ENCODE measurements around the gene TSHZ1. TPM values are rescaled to one million over a fixed set of nuclear protein-coding genes. Genes with fewer than 3 reads are reported as not detected.

Gene TSHZ1
- total and polyA plus RNA-seq, 5 donors from 2014 or later = 1.1 to 16.4 (median 1.5) TPM

DNA sequence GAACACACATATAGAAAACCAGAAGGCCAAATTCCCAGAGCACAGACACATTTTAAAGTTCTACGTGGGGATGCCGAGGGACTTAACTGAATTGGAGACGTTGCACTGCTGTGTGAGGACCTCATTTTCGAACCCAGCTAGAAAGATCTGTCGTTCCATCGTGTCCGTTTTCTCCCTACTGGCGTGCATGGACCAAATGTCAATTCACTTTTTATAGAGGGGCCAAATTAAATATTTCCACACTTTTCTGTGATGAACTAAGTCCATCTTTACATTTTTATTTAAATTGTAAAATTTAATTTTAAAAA, 692 bp upstream of the TSHZ1 start:
- Histone ChIP-seq H3K9me3 (ENCODE audit: control insufficient read depth in 2 of 2, low read length in 2 of 2) (no peaks in the 10 kb centered on the region), H3K4me1 (ENCODE audit: control insufficient read depth, insufficient read depth, low read length, poor library complexity, severe bottlenecking) (peaks cover 55% of the 10 kb centered on the region), H3K27ac (ENCODE audit: insufficient read depth, low read length, poor library complexity, severe bottlenecking) (peak overlapping the region; percentile 78), H3K4me3 (ENCODE audit: low read depth, low read length) (peak overlapping the region; percentile 97), H3K36me3 (ENCODE audit: control insufficient read depth, insufficient read depth, low read length) (no peaks in the 10 kb centered on the region), H3K27me3 (ENCODE audit: control insufficient read depth, insufficient read depth, low read length) (no peaks in the 10 kb centered on the region)
- Mint-ChIP-seq H3K27me3 (peaks cover 23% of the 10 kb centered on the region), H3K9me3 (peaks cover 0 to 1% (median 0%) of the 10 kb centered on the region in 7 donors), H3K27ac (peak overlapping the region; percentile 93 to 96 (median 93)), H3K4me3 (peak overlapping the region; percentile 97 to 99 (median 98)), H3K4me1 (peaks cover 39 to 71% (median 53%) of the 10 kb centered on the region in 4 donors), H3K36me3 (no peaks in the 10 kb centered on the region)
- ATAC-seq (ENCODE audit: low read depth in 2 of 2) (no peak), DNase-seq (no peak)

- Mint-ChIP-seq H3K4me3 (peak overlapping the region; percentile 97 to 99 (median 98)), H3K27me3 (peaks cover 21% of the 10 kb centered on the region), H3K36me3 (no peaks in the 10 kb centered on the region), H3K27ac (peak overlapping the region; percentile 93 to 97 (median 96)), H3K4me1 (peaks cover 37 to 69% (median 53%) of the 10 kb centered on the region in 4 donors), H3K9me3 (peaks cover 0 to 1% (median 0%) of the 10 kb centered on the region in 7 donors)
- H3K9me3 ChIP-seq (ENCODE audit: control insufficient read depth in 2 of 2, low read length in 2 of 2) = no peaks in the 10 kb centered on the region
- no peaks in the 10 kb centered on the region for H3K27me3 ChIP-seq (ENCODE audit: control insufficient read depth, insufficient read depth, low read length)
- no peaks in the 10 kb centered on the region for H3K36me3 ChIP-seq (ENCODE audit: control insufficient read depth, insufficient read depth, low read length)
- H3K4me1 ChIP-seq (ENCODE audit: control insufficient read depth, insufficient read depth, low read length, poor library complexity, severe bottlenecking) = peaks cover 57% of the 10 kb centered on the region
- peak overlapping the region; percentile 97 for H3K4me3 ChIP-seq (ENCODE audit: low read depth, low read length)
- DNase-seq (peak; percentile 10 to 53 (median 51)), ATAC-seq (ENCODE audit: low read depth in 2 of 2) (no peak)
- peak overlapping the region; percentile 78 for H3K27ac ChIP-seq (ENCODE audit: insufficient read depth, low read length, poor library complexity, severe bottlenecking)
These were observed 515 bp downstream of the TSHZ1 start for GRCh38 chr18:75211002-75211621.

GRCh38 chr18:75211626-75211952, 992 bp downstream of the TSHZ1 start:
- Mint-ChIP-seq H3K27ac (no peak overlapping the region), H3K27me3 (peaks cover 18% of the 10 kb centered on the region), H3K4me1 (peaks cover 38 to 69% (median 54%) of the 10 kb centered on the region in 4 donors), H3K9me3 (peaks cover 0 to 1% (median 0%) of the 10 kb centered on the region in 7 donors), H3K36me3 (no peaks in the 10 kb centered on the region), H3K4me3 (no peak overlapping the region)
- DNase-seq (peak in 2 of 3 donors; percentile 24 to 27), ATAC-seq (ENCODE audit: low read depth in 2 of 2) (no peak)
- H3K9me3 ChIP-seq (ENCODE audit: control insufficient read depth in 2 of 2, low read length in 2 of 2) = no peaks in the 10 kb centered on the region
- no peak overlapping the region for H3K4me3 ChIP-seq (ENCODE audit: low read depth, low read length)
- H3K27me3 ChIP-seq (ENCODE audit: control insufficient read depth, insufficient read depth, low read length) = no peaks in the 10 kb centered on the region
- peaks cover 54% of the 10 kb centered on the region for H3K4me1 ChIP-seq (ENCODE audit: control insufficient read depth, insufficient read depth, low read length, poor library complexity, severe bottlenecking)
- H3K36me3 ChIP-seq (ENCODE audit: control insufficient read depth, insufficient read depth, low read length) = no peaks in the 10 kb centered on the region
- no peak overlapping the region for H3K27ac ChIP-seq (ENCODE audit: insufficient read depth, low read length, poor library complexity, severe bottlenecking)

DNA sequence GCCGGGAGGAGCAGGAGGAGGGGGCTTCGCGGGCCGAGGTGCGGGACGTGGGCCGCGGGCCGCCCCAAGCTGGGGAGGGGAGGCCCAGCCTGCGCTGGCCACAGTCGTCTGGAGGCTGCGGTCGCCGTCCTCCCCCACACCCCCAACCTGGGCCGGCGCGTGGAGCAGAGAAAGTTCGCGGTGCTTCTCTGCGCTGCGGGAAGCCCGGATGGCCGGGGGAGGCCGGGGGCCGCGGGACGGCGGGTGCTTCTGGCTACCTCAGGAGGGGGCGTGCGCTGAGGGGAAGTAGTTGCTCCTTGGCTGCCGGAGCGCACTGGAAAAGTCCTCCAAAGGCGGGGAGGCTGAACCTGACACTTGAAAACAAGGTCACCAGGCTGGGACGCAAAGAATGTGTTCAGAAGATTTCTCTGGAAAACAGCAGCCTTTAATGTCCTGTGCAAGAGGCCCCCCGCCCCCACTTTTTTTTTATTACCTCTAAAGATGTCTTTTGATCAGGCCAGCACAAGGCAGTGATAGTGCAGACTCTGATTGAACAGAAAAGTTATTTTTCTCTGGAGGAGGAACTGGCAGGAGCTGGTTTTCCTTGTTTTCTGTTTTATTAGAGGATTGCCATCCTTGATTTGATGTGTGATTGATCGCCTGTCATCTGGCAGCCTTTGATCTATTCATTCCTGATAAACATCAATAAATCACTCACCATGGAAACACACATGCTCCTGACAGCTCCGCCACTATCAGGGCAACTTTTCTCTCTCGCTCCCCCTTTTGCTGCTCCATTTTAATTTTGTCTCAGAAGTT, 1.6 kb downstream of the TSHZ1 start:
- Histone ChIP-seq H3K36me3 (ENCODE audit: control insufficient read depth, insufficient read depth, low read length) (no peaks in the 10 kb centered on the region), H3K27me3 (ENCODE audit: control insufficient read depth, insufficient read depth, low read length) (no peaks in the 10 kb centered on the region), H3K27ac (ENCODE audit: insufficient read depth, low read length, poor library complexity, severe bottlenecking) (no peak overlapping the region), H3K4me3 (ENCODE audit: low read depth, low read length) (peak overlapping the region; percentile 28), H3K4me1 (ENCODE audit: control insufficient read depth, insufficient read depth, low read length, poor library complexity, severe bottlenecking) (peaks cover 50% of the 10 kb centered on the region), H3K9me3 (ENCODE audit: control insufficient read depth in 2 of 2, low read length in 2 of 2) (no peaks in the 10 kb centered on the region)
- DNase-seq (peak; percentile 5 to 35 (median 22)), ATAC-seq (ENCODE audit: low read depth in 2 of 2) (no peak)
- no peaks in the 10 kb centered on the region for H3K36me3 Mint-ChIP-seq
- peak overlapping the region in 2 of 3 donors; percentile 47 to 80 for H3K27ac Mint-ChIP-seq
- H3K9me3 Mint-ChIP-seq = peaks cover 0 to 1% (median 0%) of the 10 kb centered on the region in 7 donors
- H3K4me3 Mint-ChIP-seq = peak overlapping the region; percentile 89 to 94 (median 90)
- H3K27me3 Mint-ChIP-seq = peaks cover 18% of the 10 kb centered on the region
- peaks cover 37 to 70% (median 54%) of the 10 kb centered on the region in 4 donors for H3K4me1 Mint-ChIP-seq

DNA sequence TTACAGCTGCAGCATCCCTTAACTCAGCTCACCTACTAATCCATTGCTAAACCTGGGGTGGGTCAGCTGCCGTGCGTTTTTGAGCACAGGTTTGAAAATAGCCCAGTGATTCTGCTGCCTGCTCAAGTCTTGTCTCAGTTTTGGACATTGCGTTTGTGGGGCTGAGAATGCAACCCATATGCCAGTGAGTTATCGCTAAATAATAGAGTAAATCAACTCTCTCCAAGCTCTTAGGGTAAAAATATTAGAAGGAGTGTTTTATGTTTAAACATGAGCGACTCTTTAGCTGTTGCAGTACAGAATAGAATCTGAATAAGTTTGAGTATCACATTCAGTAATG, 2.1 kb downstream of the TSHZ1 start:
- Histone ChIP-seq H3K9me3 (ENCODE audit: control insufficient read depth in 2 of 2, low read length in 2 of 2) (no peaks in the 10 kb centered on the region), H3K27me3 (ENCODE audit: control insufficient read depth, insufficient read depth, low read length) (no peaks in the 10 kb centered on the region), H3K27ac (ENCODE audit: insufficient read depth, low read length, poor library complexity, severe bottlenecking) (no peak overlapping the region), H3K4me3 (ENCODE audit: low read depth, low read length) (peak overlapping the region; percentile 28), H3K36me3 (ENCODE audit: control insufficient read depth, insufficient read depth, low read length) (no peaks in the 10 kb centered on the region), H3K4me1 (ENCODE audit: control insufficient read depth, insufficient read depth, low read length, poor library complexity, severe bottlenecking) (peaks cover 47% of the 10 kb centered on the region)
- H3K9me3 Mint-ChIP-seq = peaks cover 0 to 1% (median 0%) of the 10 kb centered on the region in 7 donors
- peak overlapping the region; percentile 43 to 80 (median 47) for H3K27ac Mint-ChIP-seq
- peak overlapping the region; percentile 89 to 94 (median 90) for H3K4me3 Mint-ChIP-seq
- peaks cover 18% of the 10 kb centered on the region for H3K27me3 Mint-ChIP-seq
- H3K4me1 Mint-ChIP-seq = peaks cover 36 to 70% (median 51%) of the 10 kb centered on the region in 4 donors
- ATAC-seq (ENCODE audit: low read depth in 2 of 2) = no peak
- DNase-seq = no peak
- H3K36me3 Mint-ChIP-seq = no peaks in the 10 kb centered on the region

GRCh38 chr18:75213611-75214331, 3.2 kb downstream of the TSHZ1 start:
- H3K36me3 ChIP-seq (ENCODE audit: control insufficient read depth, insufficient read depth, low read length) = no peaks in the 10 kb centered on the region
- no peak overlapping the region for H3K27ac ChIP-seq (ENCODE audit: insufficient read depth, low read length, poor library complexity, severe bottlenecking)
- Mint-ChIP-seq H3K4me3 (peak overlapping the region; percentile 22 to 94 (median 71)), H3K27me3 (peaks cover 13% of the 10 kb centered on the region), H3K36me3 (no peaks in the 10 kb centered on the region), H3K9me3 (peaks cover 0 to 1% (median 0%) of the 10 kb centered on the region in 7 donors), H3K27ac (peak overlapping the region in 1 of 3 donors; percentile 62), H3K4me1 (peaks cover 38 to 70% (median 51%) of the 10 kb centered on the region in 4 donors)
- DNase-seq (no peak), ATAC-seq (ENCODE audit: low read depth in 2 of 2) (no peak)
- peak overlapping the region; percentile 28 for H3K4me3 ChIP-seq (ENCODE audit: low read depth, low read length)
- no peaks in the 10 kb centered on the region for H3K9me3 ChIP-seq (ENCODE audit: control insufficient read depth in 2 of 2, low read length in 2 of 2)
- no peaks in the 10 kb centered on the region for H3K27me3 ChIP-seq (ENCODE audit: control insufficient read depth, insufficient read depth, low read length)
- peaks cover 43% of the 10 kb centered on the region for H3K4me1 ChIP-seq (ENCODE audit: control insufficient read depth, insufficient read depth, low read length, poor library complexity, severe bottlenecking)

GRCh38 chr18:75214332-75214690, 3.7 kb downstream of the TSHZ1 start:
- H3K27ac ChIP-seq (ENCODE audit: insufficient read depth, low read length, poor library complexity, severe bottlenecking) = no peak overlapping the region
- Mint-ChIP-seq H3K36me3 (no peaks in the 10 kb centered on the region), H3K4me3 (peak overlapping the region; percentile 22 to 94 (median 46)), H3K27me3 (peaks cover 13% of the 10 kb centered on the region), H3K9me3 (peaks cover 0 to 1% (median 0%) of the 10 kb centered on the region in 7 donors), H3K4me1 (peaks cover 43 to 72% (median 57%) of the 10 kb centered on the region in 4 donors), H3K27ac (no peak overlapping the region)
- peaks cover 43% of the 10 kb centered on the region for H3K4me1 ChIP-seq (ENCODE audit: control insufficient read depth, insufficient read depth, low read length, poor library complexity, severe bottlenecking)
- DNase-seq (no peak), ATAC-seq (ENCODE audit: low read depth in 2 of 2) (no peak)
- H3K27me3 ChIP-seq (ENCODE audit: control insufficient read depth, insufficient read depth, low read length) = no peaks in the 10 kb centered on the region
- no peaks in the 10 kb centered on the region for H3K9me3 ChIP-seq (ENCODE audit: control insufficient read depth in 2 of 2, low read length in 2 of 2)
- H3K4me3 ChIP-seq (ENCODE audit: low read depth, low read length) = no peak overlapping the region
- H3K36me3 ChIP-seq (ENCODE audit: control insufficient read depth, insufficient read depth, low read length) = no peaks in the 10 kb centered on the region

Measured in CD4-positive, CD25-positive, alpha-beta regulatory T cell (primary cell).